HG03097 (cell line): ENCODE results near the gene CETP.
A peak's percentile ranks its signal among the peaks of the same experiment; 100 is the strongest.

ENCODE experiments used
- ATAC-seq: cut with Tn5 transposase; IDR thresholded peaks from one replicate; pipeline ENCODE4 v1.9.1; 2021; ENCODE audit not compliant: unreplicated experiment, low FRiP score

Gene CETP, protein sequence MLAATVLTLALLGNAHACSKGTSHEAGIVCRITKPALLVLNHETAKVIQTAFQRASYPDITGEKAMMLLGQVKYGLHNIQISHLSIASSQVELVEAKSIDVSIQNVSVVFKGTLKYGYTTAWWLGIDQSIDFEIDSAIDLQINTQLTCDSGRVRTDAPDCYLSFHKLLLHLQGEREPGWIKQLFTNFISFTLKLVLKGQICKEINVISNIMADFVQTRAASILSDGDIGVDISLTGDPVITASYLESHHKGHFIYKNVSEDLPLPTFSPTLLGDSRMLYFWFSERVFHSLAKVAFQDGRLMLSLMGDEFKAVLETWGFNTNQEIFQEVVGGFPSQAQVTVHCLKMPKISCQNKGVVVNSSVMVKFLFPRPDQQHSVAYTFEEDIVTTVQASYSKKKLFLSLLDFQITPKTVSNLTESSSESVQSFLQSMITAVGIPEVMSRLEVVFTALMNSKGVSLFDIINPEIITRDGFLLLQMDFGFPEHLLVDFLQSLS

DNA sequence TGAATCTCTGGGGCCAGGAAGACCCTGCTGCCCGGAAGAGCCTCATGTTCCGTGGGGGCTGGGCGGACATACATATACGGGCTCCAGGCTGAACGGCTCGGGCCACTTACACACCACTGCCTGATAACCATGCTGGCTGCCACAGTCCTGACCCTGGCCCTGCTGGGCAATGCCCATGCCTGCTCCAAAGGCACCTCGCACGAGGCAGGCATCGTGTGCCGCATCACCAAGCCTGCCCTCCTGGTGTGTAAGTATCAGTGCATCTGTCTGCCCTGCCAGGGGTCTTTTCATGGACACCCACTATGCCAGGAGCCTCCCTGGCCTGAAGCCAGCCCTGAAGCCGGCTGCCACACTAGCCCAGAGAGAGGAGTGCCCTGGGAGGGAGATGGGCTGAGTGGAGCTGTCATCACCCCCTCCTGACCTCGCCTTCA is at the start of gene CETP:
TSS of gene CETP (plus strand) at position 100 of the 431 bp plus-strand sequence. CDS start at position 130, 30 bp downstream.
- ATAC-seq = no peak

DNA sequence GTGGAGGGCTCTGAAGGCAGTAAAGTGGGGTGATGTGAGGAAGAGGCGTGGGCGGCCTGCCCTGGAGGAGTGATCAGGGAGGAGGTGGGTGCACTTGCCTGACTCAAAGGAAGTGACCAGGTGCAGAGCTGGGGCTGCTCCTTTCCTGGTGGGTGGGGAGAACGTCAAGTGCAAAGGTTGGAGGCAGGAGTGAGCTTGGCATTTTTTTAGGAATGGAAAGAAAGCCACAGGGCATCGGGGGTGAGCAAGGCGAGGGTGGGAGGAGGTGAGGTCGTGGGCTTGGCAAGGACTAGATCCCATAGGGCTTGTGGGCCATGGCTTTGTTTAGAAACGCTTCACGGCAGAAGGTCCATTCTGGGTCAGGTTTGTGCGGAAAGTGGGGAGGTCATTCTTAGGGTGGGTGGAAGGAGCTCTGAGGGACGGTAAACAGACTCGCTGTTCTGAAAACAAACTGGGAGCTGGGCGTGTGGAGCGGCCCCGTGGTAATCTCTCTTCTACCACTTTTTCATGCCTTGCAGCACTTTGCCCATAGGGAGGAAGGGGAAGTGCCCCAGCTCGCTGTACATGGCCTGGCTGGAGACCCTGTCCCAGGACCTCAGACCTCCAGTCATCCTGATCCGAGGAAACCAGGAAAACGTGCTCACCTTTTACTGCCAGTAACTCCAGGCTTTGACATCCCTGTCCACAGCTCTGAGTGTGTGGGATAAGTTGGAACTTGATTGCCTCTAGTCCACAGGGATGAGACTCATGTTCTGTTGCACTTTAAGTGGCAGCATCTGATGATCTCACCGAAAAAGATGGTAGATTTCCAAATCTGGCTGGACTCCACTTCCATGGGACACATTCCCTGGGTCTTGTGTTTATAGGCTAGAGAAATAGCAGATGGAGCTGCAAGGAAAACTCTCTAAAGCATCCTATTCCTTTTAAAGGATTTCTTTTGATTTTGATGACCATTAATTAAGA is 48.7 kb upstream of the CETP start:
- ATAC-seq = no peak

DNA sequence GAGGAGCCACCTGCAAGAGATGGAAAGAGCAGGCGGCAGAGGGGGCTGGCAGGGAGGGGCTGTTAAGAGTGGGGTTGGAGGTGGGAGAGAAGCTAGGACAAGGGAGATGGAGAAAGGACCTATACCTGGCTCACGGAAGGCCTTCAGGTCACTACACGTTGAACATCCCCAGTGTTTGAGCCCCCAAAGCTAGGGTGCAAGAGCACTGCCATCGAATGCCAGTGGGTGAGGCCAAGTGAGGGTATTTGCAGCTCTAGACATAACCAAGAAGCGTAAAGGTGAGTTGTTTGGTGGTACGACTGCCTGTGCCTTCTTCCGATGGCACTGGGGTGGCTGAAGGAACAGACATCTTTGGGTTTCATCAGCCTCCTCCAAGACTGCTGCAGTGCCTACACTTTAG is 46.9 kb upstream of the CETP start:
- no peak for ATAC-seq

DNA sequence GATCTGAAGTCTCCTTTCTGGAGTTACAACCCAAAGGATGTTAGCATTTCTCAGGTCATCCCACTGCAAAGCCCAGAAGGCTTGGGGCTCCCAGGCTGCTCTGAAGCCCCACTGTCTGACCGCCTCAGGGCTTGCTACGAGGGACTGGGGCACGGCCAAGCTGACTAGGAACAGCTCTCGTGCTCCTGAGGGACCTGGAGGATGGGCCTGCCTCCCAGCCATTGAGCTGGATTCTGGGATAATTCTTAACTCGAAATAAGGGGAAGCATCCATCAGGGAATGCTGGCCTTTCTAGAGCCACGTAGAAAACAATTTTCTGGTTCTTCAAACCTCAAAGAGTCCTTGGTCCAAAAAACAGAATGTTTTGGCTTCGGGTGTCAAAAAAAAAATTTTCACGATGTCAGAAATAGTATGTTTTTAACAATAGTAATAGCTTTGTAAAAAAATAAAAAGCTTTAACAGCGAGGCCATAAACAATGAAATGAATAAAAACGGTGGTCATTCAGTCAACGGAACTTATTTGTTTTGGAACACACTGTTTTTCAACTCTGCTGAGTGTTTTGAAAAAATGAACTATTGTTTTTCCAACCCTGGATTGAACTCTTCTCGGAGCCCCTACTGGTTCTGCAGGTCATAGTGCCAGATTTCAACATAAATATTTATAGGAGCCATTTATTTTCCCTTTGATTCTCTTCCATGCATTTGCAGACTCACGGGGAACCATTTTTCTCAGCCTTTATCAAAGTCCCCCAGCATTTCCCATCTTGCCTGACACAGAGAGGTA is 46.2 kb upstream of the CETP start:
- no peak for ATAC-seq

DNA sequence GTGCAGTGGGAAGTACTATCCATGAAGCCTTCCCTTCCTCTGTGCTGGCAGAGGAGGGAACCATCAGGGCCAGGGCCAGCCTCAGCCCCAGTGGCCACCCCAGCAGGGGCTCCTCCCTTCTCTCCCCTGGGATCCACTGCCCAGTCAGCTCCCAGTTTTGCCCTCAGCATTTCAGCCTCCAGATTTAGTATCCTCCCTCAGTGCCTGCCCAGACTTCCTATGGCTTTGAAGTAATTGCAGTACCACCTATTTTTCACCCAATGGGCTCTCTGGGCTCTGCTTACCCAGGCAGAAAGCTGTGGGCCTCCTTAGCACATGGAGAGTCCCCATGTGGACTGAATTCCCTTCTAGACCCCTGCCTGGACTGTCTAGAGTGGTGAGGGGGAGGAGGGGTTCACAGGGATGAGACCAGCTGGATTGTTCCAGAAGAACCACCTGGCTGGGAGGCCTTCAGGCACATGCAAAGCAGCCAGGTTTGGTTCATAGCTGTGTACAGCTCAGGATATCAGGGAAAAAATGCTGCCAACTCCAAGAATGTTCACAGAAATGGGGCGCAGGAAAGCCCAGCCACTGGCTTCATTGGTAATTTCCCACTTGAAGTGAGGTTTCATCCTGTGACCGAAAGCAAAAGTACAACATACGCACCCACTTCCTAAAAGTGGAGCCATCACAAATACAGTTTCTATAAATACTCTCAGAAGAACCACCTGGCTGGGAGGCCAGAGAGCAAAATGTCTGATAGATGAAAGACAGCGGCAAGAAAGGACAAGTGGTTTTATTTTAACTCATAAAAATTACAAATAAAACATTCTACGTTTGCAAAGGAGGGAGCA is 45.0 kb upstream of the CETP start:
- ATAC-seq = peak; percentile 67

DNA sequence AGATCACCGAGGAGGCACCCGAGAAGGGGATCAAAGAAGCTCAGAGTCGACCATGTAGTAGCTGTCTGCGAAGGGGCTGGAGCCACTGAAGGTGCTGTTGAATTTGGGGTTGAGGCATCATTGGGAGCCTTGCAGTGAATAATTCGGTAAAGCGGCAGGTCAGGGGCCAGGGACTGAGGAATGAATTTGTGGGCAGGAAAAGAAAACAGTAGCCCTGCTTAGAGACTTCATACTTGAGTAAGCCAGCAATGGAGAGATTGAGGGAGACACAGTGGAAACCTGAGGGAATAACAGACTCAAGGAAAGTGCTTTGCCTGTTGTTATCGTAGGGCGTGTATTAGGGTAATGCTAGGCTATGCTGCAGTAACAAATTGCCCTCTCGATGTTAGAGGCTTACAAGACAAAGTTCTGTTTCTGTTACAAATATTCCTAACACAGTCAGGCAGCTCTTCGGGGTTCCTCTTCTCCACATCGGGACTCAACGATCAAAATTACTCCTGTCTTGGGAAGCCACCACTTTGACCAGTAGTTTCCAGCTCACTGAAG is 43.2 kb upstream of the CETP start:
- ATAC-seq = no peak

DNA sequence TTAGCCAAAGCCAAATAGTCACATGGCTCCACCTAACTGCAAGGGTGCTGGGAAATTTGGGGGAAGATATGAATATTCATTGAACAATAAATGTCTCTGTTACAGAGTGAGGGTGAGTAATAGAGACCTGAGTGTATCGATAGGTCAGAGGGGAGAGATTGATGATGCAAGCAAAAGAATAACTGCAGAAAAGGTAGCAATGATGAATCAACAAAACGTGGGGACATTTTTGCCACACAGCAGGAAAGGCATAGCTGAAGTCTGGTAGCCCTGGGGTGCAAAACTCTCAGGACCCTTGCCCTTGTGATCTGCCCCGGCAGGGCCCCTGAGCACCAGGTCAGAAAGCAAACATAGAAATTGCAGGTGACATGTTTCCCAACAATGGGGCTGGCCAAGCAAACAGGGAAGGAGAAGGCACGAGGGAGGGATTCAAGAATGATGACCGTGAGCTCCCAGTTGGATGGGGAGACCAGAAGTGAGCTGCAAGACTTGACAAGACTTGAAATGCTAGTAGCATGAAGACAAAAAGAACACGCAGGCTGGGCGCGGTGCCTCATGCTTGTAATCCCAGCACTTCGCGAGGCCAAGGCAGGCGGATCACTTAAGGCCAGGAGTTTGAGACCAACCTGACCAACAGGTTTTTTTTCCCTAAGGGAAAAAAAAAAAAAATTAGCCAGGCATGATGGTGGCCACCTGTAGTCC is 42.5 kb upstream of the CETP start:
- no peak for ATAC-seq

DNA sequence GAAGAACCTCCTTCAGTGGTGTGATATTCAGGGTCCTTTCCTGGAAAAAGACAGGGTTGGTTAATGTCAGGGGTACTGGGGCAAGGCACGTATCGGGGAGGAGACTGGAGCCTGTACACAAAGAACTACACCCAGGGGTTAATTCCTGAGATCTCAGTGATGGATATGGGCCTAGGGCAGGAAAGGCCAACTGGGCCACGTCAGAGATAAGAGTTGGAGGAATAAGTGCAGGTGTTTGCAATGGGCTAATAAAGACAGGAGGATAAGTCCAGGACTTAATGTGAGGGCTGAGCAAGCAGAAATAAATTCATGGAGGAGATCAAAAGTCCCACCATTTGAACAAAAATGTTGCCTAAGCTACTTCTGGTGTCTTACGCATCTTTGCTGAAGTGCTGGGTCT is 40.2 kb upstream of the CETP start:
- no peak for ATAC-seq

DNA sequence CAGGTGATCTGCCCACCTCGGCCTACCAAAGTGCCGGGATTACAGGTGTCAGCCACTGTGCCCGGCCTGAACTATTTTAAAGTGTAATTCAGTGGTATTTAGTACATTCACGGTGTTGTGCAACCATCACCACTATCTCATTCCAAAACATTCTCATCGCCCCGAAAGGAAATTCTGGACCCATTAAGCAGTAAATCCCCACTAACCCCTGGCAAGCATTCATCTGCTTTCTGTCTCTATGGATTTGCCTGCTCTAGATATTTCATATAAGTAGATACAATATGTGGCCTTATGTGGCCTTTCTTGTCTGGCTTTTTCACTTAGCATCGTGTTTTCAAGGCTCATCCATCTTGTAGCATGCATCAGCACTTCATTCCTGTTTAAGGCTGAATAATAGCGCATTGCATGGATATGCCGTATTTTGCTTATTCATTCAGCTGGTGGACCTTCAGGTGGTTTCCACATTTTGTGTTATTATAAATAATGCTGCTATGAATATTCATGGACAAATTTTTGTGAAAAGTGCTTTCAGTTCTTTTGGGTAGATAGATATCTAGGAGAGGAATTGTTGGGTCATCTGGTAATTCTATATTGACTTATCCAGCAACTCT is 38.2 kb upstream of the CETP start:
- no peak for ATAC-seq

DNA sequence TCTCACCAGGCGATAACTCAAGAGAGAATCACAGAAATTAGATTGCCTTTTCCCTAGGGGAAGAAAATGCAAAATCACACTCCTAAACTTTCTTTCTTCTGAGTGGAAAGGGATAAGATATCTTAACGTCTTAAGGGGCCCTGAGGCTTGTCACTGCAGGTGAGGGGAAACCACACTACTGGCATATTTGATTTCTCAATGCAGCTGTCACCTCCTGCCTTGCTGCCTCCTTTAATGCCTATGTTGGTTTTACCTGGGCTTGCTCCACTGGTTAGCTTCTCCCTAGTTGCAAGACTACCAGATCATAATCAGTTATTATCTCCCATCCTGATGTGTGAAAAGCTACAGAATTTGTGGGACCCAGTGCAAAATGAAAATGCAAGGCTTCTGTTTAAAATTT is 34.3 kb upstream of the CETP start:
- ATAC-seq = no peak

DNA sequence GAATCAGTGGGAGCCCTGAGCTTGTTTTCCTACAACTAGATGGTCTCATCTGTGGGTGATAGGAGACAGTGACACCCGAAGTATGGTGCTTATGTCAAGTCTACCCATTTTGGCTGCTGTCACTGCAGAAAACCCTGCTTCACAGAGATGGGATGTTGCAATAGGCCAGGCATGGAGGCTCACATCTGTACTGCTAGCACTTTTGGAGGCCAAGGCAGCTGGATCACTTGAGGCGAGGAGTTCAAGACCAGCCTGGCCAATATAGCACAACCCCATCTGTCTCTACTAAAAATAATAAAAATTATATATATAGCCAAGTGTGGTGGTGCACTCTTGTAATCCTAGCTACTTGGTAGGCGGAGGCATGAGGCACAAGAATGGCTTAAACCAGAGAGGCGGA is 32.1 kb upstream of the CETP start:
- ATAC-seq = no peak

DNA sequence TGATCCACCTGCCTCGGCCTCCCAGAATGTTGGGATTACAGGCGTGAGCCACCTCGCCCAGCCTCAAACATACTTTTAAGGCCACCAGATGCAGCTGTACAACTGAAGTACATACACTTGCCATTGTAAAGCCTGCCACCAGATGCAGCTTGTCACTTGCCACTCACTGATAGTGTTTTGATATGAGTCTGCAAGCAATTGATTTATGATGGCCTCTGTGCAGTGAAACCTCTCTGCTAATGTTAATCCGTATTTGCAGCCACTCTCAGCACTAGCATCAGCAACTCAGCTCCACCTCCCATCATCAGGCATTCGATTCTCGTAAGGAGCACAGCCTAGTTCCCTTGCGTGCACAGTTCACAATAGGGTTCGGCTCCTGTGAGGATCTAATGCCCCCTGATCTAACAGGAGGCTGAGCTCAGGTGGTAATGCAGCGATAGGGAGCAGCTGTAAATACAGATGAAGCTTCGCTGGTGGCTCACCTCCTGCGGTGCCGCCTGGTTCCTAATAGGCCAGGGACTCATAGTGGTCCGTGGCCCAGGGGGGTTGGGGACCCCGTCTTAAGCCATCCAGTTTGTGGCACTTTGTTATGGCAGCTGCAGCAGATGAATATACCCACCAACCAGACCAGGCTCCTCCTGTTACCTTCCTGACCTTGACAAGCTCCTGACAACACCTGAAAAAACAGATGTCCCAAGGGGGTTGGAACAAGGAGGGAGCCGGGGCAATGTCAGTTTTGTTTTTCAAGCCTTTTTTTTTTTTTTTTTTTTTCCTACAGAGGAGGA is 31.1 kb upstream of the CETP start:
- no peak for ATAC-seq

DNA sequence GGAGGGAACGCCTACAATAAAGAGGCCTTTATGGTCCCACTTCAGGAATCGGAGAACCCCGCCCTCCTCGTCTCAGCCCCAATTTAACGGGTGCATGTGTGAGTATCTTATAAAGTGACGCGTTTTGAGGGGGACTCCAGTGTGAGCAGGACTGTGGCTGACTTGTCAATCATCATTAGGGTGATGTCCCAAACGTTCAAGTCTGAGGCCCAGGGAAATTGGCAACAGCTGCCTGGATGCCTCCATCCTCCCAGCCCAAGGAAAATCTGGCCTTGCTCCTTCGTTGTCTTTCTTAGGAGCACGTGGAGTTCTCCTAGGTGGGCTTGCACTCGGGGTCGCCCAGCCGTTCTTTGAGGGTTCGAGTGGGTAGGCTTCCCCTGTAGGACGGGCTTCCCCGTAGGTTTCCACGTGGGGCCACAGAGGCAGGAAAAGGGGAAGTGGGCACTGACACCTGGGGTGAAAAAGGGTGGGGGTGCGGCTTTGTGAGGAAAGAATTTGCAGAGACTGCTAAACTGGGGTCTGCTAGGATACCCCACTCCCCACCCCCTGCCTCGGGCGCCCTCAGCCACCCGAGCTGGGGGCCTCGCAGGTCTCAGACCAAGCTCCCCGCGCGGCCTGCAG is 30.4 kb upstream of the CETP start:
- ATAC-seq = peak; percentile 30

DNA sequence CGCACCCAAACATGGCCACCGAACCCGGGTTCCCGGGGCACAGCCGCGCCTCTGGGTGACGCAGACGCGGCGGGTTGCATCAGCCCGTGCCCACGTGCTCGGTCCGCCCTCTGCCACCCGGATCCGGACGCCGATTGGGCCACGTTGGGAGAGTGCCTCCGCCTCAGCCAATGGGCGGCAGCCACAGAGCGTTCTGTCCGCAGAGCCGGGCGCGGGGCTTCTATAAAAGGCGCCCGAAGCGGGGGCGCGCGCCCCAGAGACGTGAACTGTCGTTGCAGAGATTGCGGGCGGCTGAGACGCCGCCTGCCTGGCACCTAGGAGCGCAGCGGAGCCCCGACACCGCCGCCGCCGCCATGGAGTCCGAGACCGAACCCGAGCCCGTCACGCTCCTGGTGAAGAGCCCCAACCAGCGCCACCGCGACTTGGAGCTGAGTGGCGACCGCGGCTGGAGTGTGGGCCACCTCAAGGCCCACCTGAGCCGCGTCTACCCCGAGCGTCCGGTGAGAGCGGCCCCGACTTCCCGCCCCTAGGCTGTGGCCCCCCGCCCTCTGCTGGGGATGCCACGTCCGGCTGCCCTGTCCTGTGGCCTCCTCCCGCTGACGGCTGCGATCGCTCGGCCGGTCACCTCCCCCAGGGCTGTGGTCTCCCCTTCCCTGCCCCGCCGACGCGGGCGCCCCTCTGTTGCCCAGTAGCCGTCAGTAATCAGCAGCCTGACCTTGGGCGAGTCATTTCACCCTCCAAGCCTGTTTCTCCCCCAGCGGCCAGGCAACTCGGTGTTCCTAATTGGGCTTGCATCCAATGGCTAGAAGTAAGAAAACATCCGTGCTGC is 29.6 kb upstream of the CETP start, which contains the start of gene HERPUD1:
TSS of gene HERPUD1 (plus strand) at position 251 of the 829 bp plus-strand sequence. CDS start at position 354, 103 bp downstream.
- ATAC-seq = peak; percentile 85

DNA sequence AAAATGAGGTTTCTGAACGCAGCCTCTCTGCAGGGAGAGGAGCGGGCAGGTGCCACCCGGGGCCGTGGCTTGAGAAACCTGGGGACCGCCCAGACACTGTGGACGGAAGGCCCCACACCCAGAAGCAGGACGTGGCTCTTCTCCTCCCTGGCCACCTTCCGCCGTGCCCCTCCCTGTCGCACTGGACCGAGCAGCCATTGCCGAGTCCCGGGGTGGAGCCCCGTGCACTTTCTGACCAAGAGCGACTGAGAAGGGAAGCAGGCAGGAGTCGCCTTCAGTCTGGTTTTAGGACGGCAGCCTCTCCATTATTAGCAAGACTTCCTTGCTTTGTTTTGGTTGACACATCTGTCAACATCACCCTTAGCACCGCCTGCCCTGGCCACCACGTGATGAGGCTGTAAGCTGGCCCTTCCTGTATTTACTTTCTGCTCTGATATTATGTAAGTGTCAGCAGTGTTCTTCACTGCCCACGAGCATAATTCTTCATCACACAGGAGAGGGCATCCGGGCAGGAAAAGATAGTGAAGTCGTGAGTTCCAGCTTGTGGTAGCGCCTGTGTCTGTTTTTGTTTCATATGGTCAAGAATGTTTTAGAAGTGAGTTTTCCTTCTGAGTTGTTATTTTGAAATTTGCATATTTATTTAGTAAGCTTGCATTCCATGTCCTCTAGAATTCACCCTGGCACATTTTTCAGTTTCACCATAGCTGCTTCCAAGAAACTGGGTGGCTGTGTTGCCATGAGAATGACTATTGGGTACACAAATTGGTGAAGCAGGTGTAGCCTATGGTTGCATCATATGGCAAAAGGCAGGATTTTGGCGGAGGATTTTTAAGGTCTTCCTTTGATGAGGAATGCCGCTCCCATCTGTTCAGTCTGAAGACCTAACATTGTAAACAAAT is 28.8 kb upstream of the CETP start:
- ATAC-seq = no peak
